Bronchial epithelial cell (primary cell): ENCODE measurements around the gene SLC66A2. TPM values are rescaled to one million over a fixed set of nuclear protein-coding genes. Genes with fewer than 3 reads are reported as not detected.
A peak's percentile ranks its signal among the peaks of the same experiment; 100 is the strongest.

ENCODE experiments used
- DNase-seq: peaks from one replicate; pipeline ENCODE4 v3.0.0-alpha.2; 2010; ENCODE audit warnings: low read depth
- FAIRE-seq: peaks from 2 replicates; lab custom pipeline; 2011; peaks lifted over from hg19 to GRCh38; lab: Jason Lieb, UNC
- H3K27me3 ChIP-seq: 2 replicates; pipeline ENCODE4 v1.5.1; 2011; ENCODE audit warnings: low read length; ENCODE audit not compliant: control insufficient read depth, insufficient read depth
- H3K36me3 ChIP-seq: 2 replicates; pipeline ENCODE4 v1.5.1; 2011; ENCODE audit warnings: low read length; ENCODE audit not compliant: control insufficient read depth, insufficient read depth
- H3K4me3 ChIP-seq: 2 replicates; pipeline ENCODE4 v1.5.1; 2011; ENCODE audit warnings: mild to moderate bottlenecking, low read depth, low read length, control low read depth
- CTCF ChIP-seq: IDR thresholded peaks from 2 replicates; pipeline ENCODE4 v1.5.1; 2011; ENCODE audit warnings: mild to moderate bottlenecking, moderate library complexity, low read length, control low read depth, inconsistent platforms; ENCODE audit not compliant: insufficient read depth, severe bottlenecking
- total RNA-seq: library from RNA; depleted of rRNA; stranded (reverse); fragments of >200 nt; gene quantifications from 2 replicates; pipeline ENCODE4 v1.2.1, GENCODE V29; 2014

Gene SLC66A2
- total RNA-seq, 1 donor from 2014 or later = 60.6 TPM

- no peak for TF ChIP-seq CTCF
- no peak overlapping the region for H3K4me3 ChIP-seq
- no peaks in the 10 kb centered on the region for H3K27me3 ChIP-seq
- FAIRE-seq (no peak), DNase-seq (no peak)
- no peaks in the 10 kb centered on the region for H3K36me3 ChIP-seq
These were observed 4.8 kb upstream of the SLC66A2 start for GRCh38 chr18:79956276-79956675.

- TF ChIP-seq CTCF = no peak
- H3K36me3 ChIP-seq = no peaks in the 10 kb centered on the region
- DNase-seq = no peak
- H3K27me3 ChIP-seq = no peaks in the 10 kb centered on the region
- no peak for FAIRE-seq
- H3K4me3 ChIP-seq = no peak overlapping the region
These were observed 4.0 kb upstream of the SLC66A2 start for GRCh38 chr18:79955302-79956075.

DNA sequence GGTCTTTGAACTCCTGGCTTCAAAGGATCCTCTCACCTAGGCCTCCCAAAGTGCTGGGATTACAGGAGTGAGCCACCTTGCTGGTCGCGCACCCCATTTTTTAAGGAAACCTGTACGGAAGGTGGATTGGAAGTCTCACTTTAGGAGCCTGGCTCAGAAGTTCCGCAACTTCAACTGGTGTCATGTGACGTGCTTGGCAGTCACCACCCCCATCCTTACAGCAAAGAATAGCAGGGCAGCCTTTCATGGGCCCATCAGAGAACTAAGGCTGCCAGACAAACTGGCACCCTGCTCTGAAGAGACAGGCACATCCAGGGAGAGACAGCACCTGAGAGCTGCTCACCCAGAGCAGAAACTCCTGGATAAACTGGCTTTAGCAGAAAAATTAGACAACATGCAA, 3.3 kb upstream of the SLC66A2 start:
- DNase-seq (peak; percentile 18), FAIRE-seq (no peak)
- no peak for TF ChIP-seq CTCF
- no peaks in the 10 kb centered on the region for H3K27me3 ChIP-seq
- H3K4me3 ChIP-seq = no peak overlapping the region
- H3K36me3 ChIP-seq = no peaks in the 10 kb centered on the region

DNA sequence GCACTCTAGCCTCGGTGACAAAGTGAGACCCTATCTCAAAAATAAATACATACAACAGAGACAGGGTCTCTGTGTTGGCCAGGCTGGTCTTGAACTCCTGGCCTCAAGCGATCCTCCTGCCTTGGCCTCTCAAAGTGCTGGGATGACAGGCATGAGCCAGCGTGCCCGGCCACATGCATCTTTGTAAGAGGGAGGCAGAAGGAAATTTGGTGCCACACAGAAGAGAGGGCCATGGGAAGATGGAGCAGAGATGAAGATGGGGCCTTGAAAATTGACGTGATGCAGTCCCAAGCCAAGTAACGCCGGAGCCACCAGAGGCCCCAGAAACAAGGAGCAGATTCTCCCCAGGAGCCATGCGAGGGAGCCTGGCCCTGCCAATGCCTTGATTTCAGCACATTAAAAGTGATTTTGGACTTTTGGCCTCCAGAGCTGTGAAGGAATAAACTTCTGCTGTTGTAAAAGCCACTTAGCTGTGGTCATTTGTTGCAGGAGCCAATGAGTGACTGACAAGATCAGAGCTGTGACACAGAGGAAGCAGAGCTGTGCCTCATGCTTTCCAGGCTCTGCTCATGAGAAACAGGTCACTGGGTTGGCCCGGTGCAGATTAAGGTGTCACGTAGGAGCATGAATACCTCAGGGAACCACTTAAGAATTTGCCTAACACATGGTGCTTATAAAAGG, 2.7 kb upstream of the SLC66A2 start:
- Histone ChIP-seq H3K27me3 (no peaks in the 10 kb centered on the region), H3K36me3 (peaks cover 2% of the 10 kb centered on the region), H3K4me3 (no peak overlapping the region)
- DNase-seq (peak; percentile 55), FAIRE-seq (peak; percentile 55)
- no peak for TF ChIP-seq CTCF

DNA sequence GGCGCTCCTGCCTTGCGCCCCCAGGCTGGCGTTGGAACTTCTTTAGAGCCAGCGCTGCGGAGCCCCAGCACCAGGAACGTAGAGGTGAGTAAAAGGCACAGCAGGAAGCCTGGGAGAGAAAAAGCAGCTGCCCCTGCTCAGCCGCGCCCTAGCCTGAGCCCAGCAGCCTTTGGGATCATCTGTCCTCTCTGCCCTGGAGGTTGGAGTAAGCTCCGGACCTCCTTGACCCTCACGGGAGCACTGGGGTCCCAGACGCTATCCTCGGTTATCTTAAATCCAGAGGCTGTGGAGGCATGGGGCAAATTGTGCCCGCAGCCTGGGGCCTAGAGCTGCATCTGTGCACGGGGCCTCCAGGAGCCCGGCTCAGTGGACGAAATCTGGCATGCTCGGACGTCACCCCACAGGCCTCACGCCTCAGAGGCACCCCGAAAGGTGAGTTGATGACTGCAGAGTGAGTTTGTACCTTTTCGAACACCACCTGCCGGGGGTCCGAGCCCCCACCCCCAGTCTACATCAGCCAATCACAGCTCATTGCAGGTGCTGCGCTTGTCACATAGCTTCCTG, 1.6 kb upstream of the SLC66A2 start:
- no peak for TF ChIP-seq CTCF
- Histone ChIP-seq H3K27me3 (no peaks in the 10 kb centered on the region), H3K36me3 (peaks cover 6% of the 10 kb centered on the region), H3K4me3 (no peak overlapping the region)
- FAIRE-seq = no peak
- DNase-seq = no peak
